GM18505 (cell line): ENCODE results near the gene HPCA.

Source experiments
- ATAC-seq: cut with Tn5 transposase; IDR thresholded peaks from one replicate; pipeline ENCODE4 v1.9.1; 2021; ENCODE audit not compliant: unreplicated experiment
- POLR2A ChIP-seq: IDR thresholded peaks from 4 replicates; pipeline ENCODE4 v1.6.1; 2011; ENCODE audit warnings: borderline replicate concordance; ENCODE audit not compliant: insufficient read depth, insufficient read length; ENCODE audit errors: extremely low read depth

HPCA gene

GRCh38 chr1:32915766-32916706, 29.7 kb downstream of the HPCA start:
- no peak for TF ChIP-seq POLR2A
- no peak for ATAC-seq

- ATAC-seq = no peak
- no peak for TF ChIP-seq POLR2A
Measured at GRCh38 chr1:32917521-32917920, 31.2 kb downstream of the HPCA start.

- TF ChIP-seq POLR2A = no peak
- no peak for ATAC-seq
Measured at GRCh38 chr1:32918179-32918578, 31.9 kb downstream of the HPCA start.

- no peak for TF ChIP-seq POLR2A
- ATAC-seq = no peak
Measured at GRCh38 chr1:32919811-32920733, 33.8 kb downstream of the HPCA start.

- TF ChIP-seq POLR2A = no peak
- ATAC-seq = no peak
Measured at GRCh38 chr1:32920833-32921232, 34.5 kb downstream of the HPCA start.

GRCh38 chr1:32924881-32925344, 38.6 kb downstream of the HPCA start:
- no peak for ATAC-seq
- no peak for TF ChIP-seq POLR2A

- TF ChIP-seq POLR2A = no peak
- no peak for ATAC-seq
Measured at GRCh38 chr1:32925403-32926162, 39.3 kb downstream of the HPCA start.

- ATAC-seq = no peak
- TF ChIP-seq POLR2A = no peak
Measured at GRCh38 chr1:32926562-32926961, 40.3 kb downstream of the HPCA start.

GRCh38 chr1:32927441-32927840, 41.1 kb downstream of the HPCA start:
- TF ChIP-seq POLR2A = no peak
- ATAC-seq = no peak

- ATAC-seq = no peak
Measured at GRCh38 chr1:32928285-32928684, 42.0 kb downstream of the HPCA start.

GRCh38 chr1:32928715-32929114, 42.4 kb downstream of the HPCA start:
- ATAC-seq = no peak

More at GRCh38 chr1:32928285-32928684, 42.0 kb downstream of the HPCA start:
- TF ChIP-seq POLR2A = no peak

GRCh38 chr1:32929366-32929765, 43.1 kb downstream of the HPCA start:
- no peak for TF ChIP-seq POLR2A
- no peak for ATAC-seq

More at GRCh38 chr1:32928715-32929114, 42.4 kb downstream of the HPCA start:
- no peak for TF ChIP-seq POLR2A
